Glutamatergic neuron (in vitro differentiated cells): Measurements from ENCODE around the gene AP3D1. TPM values are rescaled to one million over a fixed set of nuclear protein-coding genes. Genes with fewer than 3 reads are reported as not detected.
A peak's percentile ranks its signal among the peaks of the same experiment; 100 is the strongest.
"Not testable (repeated sequence)": the region's sequence is repeated elsewhere in the genome, so short reads cannot be mapped to it uniquely, and the experiment has no call there.

Source experiments
- DNase-seq: peaks from one replicate; pipeline ENCODE4 v3.0.0; 2022
- H3K27ac Mint-ChIP-seq: one replicate; pipeline ENCODE4 v1.8.0; 2020; ENCODE audit warnings: mild to moderate bottlenecking, mixed read lengths, inconsistent platforms; ENCODE audit not compliant: unreplicated experiment
- H3K27me3 Mint-ChIP-seq: one replicate; pipeline ENCODE4 v1.8.0; 2020; ENCODE audit warnings: mild to moderate bottlenecking, moderate library complexity, mixed read lengths, inconsistent platforms; ENCODE audit not compliant: unreplicated experiment
- H3K36me3 Mint-ChIP-seq: one replicate; pipeline ENCODE4 v1.8.0; 2020; ENCODE audit warnings: mild to moderate bottlenecking, mixed read lengths, inconsistent platforms; ENCODE audit not compliant: unreplicated experiment
- H3K4me1 Mint-ChIP-seq: one replicate; pipeline ENCODE4 v1.8.0; 2020; ENCODE audit warnings: mild to moderate bottlenecking, low read depth, mixed read lengths, inconsistent platforms; ENCODE audit not compliant: unreplicated experiment
- H3K4me3 Mint-ChIP-seq: one replicate; pipeline ENCODE4 v1.8.0; 2020; ENCODE audit warnings: mild to moderate bottlenecking, mixed read lengths, inconsistent platforms; ENCODE audit not compliant: unreplicated experiment
- H3K9me3 Mint-ChIP-seq: one replicate; pipeline ENCODE4 v1.8.0; 2020; ENCODE audit warnings: mild to moderate bottlenecking, moderate library complexity, mixed read lengths, inconsistent platforms; ENCODE audit not compliant: unreplicated experiment
- total RNA-seq: library from RNA; stranded (reverse); fragmentation: NEBNext Ultra II Directional; extraction: Animal tissue kit (Norgen Biotek cat#: 25700); gene quantifications from one replicate; pipeline ENCODE4 v1.2.1, GENCODE V29; 2021; ENCODE audit not compliant: unreplicated experiment
- TF ChIP-seq, protein P1 (sequence below): fragments of 200-600 bp; sonication (generic); IDR thresholded peaks from one replicate; pipeline ENCODE4 v1.5.0; 2021; ENCODE audit not compliant: partially characterized antibody, unreplicated experiment

The AP3D1 gene
- total RNA-seq, 1 donor from 2014 or later, result 133 TPM

DNA sequence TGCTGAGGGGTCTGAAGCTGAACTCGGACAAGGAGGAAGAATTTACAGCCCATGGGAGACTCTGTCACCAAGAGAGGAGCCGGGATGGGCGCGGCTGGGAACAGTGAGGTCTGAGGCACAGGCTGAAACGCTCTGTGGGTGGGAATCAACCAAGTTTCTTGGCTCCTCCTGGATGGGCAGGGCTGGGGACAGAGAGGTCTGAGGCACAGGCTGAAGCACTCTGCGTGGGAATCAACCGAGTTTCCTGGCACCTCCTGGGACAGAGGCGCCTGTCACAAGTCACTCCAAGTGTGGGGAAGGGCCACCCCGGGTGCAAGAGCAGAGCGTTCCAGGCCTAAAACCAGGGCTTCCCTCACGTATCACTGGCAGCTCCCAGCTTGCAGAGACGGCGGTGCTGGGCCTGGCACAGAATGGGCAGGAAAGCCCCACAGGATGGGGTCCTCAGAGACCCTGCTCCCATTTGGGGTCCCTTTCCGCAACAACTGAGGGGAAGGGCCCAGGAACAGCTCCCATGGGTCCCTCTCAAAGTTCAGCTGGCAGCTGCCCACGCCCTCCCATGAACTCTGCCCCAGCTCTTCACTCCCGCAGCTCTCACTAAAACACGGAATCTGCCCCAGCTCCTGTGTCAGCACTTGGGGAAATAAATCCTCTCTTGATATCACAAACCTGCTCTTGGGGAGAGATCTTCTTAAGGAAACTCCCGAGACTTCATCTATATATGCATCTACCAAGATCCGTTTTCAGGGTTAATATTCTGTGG lies 18.5 kb downstream of the AP3D1 start:
- TF ChIP-seq, protein P1, sequence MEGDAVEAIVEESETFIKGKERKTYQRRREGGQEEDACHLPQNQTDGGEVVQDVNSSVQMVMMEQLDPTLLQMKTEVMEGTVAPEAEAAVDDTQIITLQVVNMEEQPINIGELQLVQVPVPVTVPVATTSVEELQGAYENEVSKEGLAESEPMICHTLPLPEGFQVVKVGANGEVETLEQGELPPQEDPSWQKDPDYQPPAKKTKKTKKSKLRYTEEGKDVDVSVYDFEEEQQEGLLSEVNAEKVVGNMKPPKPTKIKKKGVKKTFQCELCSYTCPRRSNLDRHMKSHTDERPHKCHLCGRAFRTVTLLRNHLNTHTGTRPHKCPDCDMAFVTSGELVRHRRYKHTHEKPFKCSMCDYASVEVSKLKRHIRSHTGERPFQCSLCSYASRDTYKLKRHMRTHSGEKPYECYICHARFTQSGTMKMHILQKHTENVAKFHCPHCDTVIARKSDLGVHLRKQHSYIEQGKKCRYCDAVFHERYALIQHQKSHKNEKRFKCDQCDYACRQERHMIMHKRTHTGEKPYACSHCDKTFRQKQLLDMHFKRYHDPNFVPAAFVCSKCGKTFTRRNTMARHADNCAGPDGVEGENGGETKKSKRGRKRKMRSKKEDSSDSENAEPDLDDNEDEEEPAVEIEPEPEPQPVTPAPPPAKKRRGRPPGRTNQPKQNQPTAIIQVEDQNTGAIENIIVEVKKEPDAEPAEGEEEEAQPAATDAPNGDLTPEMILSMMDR, result no peak
- Mint-ChIP-seq H3K36me3 (peaks cover 4% of the 10 kb centered on the region), H3K4me1 (no peaks in the 10 kb centered on the region), H3K4me3 (peak overlapping the region; percentile 39), H3K27ac (no peak overlapping the region), H3K27me3 (peaks cover 2% of the 10 kb centered on the region), H3K9me3 (peaks cover 5% of the 10 kb centered on the region)
- no peak for DNase-seq

GRCh38 chr19:2132191-2132590 lies 19.2 kb downstream of the AP3D1 start:
- DNase-seq, result no peak
- Mint-ChIP-seq H3K9me3 (peaks cover 5% of the 10 kb centered on the region), H3K4me1 (no peaks in the 10 kb centered on the region), H3K4me3 (no peak overlapping the region), H3K36me3 (peaks cover 4% of the 10 kb centered on the region), H3K27ac (no peak overlapping the region), H3K27me3 (peaks cover 2% of the 10 kb centered on the region)
- TF ChIP-seq, protein P1, result no peak

DNA sequence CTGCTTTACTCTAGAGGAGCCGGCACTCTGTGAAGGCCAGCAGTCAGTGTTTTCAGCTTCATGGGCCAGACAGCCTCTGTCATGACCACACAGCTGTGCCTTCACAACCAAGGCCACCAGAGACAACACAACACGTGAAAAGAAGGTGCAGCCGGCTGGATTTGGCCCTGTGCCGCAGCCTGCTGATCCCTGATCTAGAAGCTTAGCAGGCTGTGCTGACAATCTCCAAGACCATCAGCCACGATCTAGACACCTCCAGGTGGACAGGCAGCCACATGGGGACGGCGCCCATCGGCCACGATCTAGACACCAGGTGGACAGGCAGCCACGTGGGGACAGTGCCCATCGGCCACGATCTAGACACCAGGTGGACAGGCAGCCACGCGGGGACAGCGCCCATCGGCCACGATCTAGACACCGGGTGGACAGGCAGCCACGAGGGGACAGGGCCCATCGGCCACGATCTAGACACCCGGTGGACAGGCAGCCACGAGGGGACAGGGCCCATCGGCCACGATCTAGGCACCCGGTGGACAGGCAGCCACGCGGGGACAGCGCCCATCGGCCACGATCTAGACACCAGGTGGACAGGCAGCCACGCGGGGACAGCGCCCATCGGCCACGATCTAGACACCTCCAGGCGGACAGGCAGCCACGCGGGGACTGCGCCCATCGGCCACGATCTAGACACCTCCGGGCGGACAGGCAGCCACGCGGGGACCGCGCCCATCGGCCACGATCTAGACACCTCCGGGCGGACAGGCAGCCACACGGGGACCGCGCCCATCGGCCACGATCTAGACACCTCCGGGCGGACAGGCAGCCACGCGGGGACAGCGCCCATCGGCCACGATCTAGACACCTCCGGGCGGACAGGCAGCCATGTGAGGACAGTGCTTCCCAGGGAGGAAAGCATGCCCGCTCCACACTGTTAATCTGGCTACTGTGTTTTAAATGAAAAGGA lies 20.1 kb downstream of the AP3D1 start:
- not testable (repeated sequence) for H3K4me3 Mint-ChIP-seq, H3K4me1 Mint-ChIP-seq, H3K36me3 Mint-ChIP-seq, H3K9me3 Mint-ChIP-seq, H3K27me3 Mint-ChIP-seq, H3K27ac Mint-ChIP-seq, DNase-seq

GRCh38 chr19:2129892-2130770 lies 21.2 kb downstream of the AP3D1 start:
- Mint-ChIP-seq H3K36me3 (peaks cover 4% of the 10 kb centered on the region), H3K4me1 (no peaks in the 10 kb centered on the region), H3K9me3 (peaks cover 3% of the 10 kb centered on the region), H3K27me3 (peaks cover 2% of the 10 kb centered on the region), H3K27ac (no peak overlapping the region), H3K4me3 (no peak overlapping the region)
- TF ChIP-seq, protein P1, result no peak
- DNase-seq, result no peak

GRCh38 chr19:2129486-2129885 lies 21.9 kb downstream of the AP3D1 start:
- Mint-ChIP-seq H3K36me3 (peaks cover 4% of the 10 kb centered on the region), H3K27ac (no peak overlapping the region), H3K27me3 (peaks cover 2% of the 10 kb centered on the region), H3K4me1 (no peaks in the 10 kb centered on the region), H3K4me3 (no peak overlapping the region), H3K9me3 (peaks cover 3% of the 10 kb centered on the region)
- TF ChIP-seq, protein P1, result no peak
- no peak for DNase-seq
